HG03066 (cell line): ENCODE data around the gene RNF38.
"Not testable (repeated sequence)": the region's sequence is repeated elsewhere in the genome, so short reads cannot be mapped to it uniquely, and the experiment has no call there.

Experiments used
- ATAC-seq: cut with Tn5 transposase; IDR thresholded peaks from one replicate; pipeline ENCODE4 v1.9.1; 2021; ENCODE audit warnings: low read depth; ENCODE audit not compliant: unreplicated experiment

RNF38 gene

DNA sequence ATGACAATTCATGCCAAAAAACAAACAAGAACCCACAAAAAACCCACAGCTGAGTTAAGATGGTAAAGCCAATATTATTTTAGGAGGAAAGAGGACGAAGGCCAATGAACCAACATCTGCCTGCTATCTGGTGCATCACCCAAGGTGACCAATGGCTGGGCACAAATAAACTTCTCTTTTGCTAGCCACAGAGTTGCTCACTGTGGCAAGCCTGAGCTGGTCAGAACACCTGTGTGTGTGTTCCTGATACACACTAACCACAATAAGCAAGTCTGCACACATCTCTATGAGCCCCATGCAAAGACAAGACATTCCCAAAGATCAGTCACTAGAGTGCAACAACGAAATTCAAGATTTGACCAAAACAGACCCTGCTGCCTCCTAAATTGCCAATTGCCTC is 63.1 kb downstream of the RNF38 start:
- no peak for ATAC-seq

DNA sequence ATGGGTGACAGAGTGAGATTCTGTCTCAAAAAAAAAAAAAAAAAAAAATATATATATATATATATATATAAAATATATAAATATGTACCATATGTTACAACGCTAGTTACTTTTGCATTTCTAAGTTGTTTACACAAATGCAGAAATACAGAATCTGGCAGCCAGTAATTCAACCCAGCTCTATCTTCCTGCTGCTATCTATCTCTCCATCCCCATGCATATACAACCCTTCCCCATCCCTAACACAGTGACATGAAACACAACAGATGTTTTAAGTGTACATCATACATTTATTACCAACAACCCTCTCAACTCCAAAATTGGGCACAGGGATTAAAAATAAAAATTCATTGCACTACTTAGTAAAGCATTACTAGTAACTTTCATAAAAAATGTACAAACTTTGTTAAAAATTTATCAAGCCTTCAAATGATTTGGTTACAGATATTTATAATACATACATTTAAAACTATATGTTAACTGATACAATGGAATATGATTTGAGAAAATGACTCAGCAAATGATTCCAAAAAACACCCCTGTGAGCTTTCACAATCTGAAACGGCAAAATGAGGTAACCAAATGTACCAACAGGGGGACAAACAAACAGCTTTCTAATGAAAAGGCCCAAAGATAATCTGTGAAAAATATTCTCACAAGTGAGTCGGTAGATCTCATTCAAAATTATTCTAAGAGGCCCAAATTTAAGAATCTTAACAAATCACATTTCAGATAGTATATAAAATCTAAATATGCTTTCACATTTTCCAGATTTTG is 63.8 kb downstream of the RNF38 start:
- ATAC-seq, result no peak

DNA sequence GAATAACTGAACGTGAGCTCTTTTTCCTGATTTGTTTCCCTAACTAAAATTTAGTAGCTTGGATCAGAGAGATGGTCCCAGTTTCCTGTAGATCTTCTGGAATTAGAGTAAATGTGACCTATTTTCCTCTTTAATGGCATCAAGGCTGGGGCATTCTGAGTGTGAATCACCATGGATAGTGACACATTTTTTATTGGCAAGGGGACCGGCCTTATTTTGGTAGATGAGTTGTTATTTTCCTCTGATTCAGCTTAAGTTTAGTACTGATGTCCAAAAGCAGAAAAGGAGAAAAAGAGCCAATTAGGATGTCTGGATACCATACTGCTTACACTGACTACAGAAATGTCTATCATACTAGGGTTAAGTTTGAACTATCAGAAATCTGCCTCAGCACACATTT is 68.1 kb downstream of the RNF38 start:
- ATAC-seq, result no peak

DNA sequence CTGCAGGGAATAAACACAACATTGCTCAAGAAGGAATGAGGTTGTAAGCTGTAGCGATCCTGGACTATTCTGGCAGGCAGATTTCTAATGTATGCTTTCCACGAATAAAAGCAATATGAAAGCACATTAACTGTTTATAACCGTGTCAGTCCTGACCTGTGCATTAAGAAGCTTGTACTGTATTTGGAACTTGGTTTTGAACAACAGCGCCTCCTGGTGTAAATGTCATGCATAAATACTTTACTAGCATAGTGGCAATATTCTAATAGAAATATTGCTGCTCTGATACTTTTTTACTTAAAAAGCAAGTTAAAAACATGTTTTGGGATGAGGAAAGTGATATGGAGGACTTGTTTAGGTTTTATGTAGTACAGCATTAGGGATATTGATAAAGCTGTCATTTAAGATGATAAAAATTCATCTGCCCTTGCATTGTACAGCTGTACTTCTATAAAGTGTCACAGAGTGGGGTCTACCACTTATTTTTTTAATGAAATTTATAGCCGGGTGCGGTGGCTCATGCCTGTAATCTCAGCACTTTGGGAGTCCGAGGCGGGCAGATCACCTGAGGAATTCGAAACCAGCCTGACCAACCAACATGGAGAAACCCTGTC is 71.2 kb downstream of the RNF38 start:
- ATAC-seq, result no peak

DNA sequence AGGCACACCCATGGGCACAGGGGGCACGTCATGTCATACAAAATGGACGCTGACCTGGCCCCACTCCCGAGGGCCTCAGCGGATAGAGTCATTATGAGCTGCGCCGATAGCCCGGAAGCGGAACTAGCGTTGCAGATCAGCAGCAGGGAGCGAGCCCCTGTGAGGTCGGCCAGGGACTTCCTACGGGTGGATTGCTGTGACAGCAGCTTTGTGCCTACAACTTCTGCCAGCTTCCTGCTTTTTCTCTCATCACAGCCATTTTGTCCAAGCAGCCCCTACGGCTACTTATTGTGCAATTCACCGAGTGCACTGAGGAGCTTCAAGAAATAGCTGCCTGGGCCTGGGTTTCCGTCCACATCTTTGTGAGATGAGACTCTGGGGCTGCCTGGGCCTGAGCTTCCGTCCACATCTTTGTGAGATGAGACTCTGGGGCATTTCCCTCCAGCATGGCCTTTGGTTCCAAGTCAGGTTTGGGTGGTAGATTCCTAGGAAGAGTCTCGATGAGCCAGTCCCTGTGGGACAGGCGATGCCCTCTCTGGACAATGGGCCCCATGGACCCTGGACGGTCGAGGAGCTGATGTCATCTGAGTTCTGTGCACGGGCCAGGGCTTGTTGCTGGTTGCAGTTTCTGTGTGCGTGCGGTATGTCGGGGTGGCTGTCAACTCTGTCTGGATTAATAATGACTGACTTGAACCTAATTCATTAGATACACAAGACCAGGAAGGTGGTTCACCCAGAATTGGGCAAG is 74.8 kb downstream of the RNF38 start:
- ATAC-seq, result no peak

DNA sequence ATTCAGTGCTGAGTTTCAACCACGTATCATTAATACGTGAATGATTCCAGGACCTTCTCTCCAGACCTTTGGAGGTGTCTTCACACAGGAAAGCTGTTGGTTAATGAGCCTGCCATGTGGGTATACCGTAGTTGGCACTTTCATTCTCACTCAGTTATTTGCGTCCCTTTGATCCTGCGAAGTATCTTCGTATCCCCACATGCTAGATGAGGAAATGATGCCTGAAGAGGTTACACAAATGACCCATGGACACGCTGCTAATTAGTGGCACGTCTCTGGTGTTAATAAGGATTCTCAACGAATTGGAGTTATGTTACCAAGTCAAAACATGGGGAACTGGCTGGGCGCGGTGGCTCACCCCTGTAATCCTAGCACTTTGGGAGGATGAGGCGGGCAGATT is 76.1 kb downstream of the RNF38 start:
- ATAC-seq, result no peak

DNA sequence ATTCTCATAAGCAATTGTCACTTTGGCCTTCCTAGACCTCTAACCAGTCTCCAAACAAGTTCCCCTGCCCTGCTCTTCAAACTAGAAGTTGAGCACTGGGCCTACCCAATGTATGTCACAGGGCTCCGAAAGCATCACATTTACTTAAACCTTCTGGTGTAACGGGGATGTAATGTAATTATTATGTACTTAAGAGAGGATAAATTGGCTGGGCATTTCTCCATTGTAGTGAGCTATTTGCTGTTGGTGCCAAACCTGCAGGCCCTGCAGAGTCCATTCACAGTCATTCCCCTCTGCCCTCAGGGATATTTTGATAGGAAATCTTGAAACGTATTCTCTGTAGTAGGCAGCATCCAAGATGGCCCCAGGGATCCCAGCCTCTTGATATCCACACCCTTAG is 77.6 kb downstream of the RNF38 start:
- ATAC-seq, result no peak

DNA sequence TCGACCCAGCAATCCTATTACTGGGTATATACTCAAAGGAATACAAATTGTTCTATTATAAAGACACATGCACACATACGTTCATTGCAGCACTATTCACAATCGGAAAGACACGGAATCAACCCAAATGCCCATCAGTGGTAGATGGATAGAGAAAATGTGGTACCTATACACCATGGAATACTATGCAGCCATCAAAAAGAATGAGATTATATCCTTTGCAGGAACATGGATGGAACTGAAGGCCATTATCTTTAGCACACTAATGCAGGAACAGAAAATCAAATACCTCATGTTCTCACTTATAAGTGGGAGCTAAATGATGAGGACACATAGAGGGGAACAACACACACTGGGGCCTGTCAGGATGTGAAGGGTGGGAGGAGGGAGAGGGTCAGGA is 78.2 kb downstream of the RNF38 start:
- ATAC-seq, result not testable (repeated sequence)

DNA sequence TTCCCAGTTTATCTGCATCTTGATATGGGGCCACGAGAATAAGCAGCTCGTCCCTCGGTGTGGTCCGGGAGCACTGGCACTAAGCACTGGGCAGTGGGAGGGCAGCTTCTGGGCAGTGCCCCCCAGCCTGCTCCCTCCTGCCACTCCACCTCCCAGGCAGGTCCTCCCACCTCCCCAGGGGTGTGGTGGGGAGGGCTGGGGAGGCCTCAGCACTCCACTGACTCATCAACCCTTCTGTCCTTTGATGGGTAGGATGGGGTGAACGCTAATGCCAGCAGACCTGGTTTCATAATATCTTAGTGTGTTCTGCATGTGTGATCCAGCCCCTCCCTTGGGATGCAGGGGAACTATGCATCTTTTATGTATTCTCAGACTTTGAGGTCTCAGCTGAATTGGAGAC is 79.6 kb downstream of the RNF38 start:
- no peak for ATAC-seq

DNA sequence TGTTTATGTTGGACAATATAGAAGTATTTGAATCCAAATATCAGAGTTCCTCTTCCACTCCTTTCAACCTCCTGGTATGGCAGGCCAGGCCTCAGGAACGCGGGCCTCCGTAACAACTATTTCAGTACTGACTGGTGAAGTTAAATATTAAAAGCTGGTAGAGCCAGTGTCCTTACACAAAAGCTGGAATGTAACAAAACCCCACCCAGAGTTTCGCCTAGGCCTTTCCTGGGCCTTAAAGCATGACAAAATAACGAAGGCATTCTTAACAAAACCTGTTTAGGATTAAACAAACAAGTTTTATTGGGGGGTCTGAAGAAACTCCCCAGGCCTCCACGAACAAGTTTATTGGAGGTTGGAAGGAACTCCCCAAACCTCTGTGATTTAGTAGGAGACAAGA is 80.3 kb downstream of the RNF38 start:
- ATAC-seq, result no peak

DNA sequence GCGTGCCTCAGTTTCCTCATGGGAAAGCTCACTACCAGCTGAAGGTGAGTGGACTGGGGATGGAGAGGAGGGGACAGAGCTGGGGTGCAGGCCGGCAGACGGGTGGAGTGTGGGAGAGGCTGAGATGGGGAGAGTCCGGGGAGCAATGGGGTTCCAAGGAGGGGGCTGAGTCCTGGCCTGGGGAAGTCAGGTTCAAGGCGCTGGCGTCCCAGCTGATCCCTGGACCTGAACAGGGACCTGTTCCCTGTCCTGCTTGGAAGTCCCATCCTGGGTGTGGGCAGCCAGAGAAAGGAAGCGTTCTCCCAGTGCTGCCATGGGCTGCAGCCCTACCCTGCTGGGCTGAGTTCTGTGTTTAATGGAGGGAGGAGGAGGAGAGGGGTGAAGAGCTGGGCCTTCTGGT is 80.9 kb downstream of the RNF38 start:
- no peak for ATAC-seq

DNA sequence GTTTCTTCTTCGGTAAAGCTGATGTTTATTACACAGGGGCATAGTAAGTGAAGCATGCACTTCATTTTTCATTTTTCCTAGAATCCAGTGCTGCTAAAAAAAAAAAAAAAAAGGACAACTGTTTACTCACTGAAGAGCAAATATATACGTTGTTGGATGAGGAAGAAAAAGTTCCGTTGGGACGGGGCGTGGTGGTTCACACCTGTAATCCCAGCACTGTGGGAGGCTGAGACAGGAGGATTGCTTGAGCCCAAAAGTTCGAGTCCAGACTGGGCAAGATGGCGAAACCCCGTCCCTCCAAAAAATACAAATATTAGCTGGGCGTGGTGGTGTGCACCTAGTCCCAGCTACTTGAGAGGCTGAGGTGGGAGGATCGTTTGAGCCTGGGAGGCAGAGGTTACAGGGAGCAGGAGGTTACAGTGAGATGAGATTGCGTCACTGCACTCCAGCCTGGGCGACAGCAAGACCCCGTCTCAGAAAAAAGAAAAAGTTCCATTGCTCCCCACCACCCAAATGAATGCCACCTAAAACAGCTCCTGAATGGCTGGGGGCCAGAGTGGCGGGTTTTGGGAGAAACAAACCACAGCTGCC is 81.8 kb downstream of the RNF38 start:
- ATAC-seq, result no peak

DNA sequence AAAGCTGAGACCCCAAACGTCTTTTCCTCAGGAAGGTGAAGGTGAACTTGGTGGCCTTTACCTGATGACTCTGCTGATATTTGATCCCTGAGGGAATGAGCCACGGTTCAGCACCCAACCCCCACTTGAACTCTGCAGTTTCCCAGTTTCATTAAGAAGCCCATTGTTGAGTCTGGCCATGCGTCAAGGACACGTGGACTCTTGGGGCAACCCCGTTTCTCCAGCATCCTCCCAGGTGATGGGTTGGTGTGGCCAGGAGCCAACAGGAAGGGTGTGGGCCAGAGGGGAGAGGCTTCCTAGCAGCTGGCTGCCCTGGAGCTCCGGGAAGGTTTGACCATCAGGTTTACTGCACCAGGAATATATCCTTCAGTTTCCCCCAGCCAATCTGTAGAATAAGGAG is 82.3 kb downstream of the RNF38 start:
- no peak for ATAC-seq

DNA sequence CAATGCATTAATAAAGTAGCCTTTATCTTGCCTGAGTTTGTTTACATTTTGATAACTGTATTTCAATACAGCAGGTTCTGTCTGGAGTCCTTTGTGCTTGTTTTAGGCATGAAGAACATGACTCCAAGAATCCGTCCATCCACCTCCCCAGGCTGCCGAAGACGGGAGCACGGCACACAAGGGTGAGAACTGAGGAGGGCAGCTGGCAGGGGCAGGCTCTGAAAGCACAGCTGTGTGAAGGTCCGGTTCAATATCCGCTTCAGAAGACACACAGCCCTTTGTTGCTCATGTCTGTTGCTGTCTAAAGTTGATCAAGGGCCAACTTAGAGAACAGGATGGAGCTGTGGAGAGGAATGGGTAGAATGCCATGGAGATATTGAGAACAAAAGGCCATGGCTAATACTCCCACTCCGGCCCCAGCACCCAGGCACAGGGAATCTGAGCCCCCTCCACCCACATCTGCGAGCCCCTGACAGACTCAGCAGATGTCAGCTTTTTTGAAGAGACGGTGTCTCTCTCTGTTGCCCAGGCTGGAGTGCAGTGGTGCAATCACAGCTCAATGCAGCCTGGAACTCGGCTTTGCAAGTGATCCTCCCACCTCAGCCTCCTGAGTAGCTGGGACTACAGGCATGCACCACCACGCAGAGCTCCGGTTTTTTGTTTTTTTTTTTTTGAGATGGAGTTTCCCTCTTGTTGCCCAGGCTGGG is 83.3 kb downstream of the RNF38 start:
- no peak for ATAC-seq

DNA sequence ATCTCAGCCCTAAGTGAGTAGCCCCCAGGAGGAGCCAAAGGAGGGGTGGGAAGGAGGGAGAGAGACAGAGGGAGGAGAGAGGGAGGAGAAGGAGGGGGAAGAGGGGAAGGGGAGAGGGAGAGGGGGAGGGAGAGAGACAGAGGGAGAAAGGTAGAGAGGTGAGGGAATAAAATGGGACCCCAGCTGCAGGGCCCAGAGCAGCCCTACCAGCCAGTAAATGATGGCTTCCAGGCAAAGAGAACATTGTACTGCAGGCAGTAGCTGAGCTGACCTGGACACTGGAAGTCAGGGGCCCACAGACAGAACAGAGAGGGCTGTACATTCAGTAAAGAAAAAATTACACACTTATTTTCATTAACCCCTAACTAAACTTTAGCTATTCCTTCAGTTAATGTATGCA is 84.0 kb downstream of the RNF38 start:
- ATAC-seq, result no peak

DNA sequence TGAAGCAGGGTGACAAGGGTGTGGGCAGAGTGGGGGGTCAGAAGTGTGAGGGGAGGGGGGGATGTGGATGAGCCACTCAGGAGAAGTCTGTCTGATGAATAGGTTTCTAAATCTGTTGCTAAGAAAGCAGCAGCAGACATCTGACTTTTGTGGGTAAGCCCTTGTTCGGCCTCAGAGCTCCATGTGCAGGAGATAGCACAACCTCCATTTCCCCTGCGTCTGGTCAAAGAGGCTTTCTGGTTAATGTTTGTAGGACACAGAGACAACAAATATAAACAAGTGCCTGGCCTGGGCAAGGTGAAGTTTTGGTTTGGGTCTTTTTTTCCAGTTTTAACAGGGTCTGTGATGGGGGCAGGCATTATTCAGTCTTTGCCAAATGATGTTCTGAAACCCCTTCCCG is 84.8 kb downstream of the RNF38 start:
- no peak for ATAC-seq

DNA sequence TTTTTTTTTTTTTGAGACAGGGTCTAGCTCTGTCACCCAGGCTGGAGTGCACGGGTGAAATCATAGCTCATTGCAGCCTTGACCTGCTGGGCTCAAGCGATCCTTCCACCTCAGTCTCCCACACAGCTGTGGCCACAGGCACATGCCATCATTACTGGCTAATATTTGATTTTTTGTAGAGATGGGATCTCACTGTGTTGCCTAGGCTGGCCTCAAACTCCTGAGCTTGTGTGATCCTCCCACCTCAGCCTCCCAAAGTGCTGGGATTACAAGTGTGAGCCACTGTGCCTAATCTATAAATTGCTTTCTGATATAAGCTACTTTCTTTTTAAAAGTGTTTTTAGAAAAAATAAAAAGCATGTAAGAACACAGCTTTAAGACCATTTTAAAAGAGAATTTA is 85.3 kb downstream of the RNF38 start:
- no peak for ATAC-seq

DNA sequence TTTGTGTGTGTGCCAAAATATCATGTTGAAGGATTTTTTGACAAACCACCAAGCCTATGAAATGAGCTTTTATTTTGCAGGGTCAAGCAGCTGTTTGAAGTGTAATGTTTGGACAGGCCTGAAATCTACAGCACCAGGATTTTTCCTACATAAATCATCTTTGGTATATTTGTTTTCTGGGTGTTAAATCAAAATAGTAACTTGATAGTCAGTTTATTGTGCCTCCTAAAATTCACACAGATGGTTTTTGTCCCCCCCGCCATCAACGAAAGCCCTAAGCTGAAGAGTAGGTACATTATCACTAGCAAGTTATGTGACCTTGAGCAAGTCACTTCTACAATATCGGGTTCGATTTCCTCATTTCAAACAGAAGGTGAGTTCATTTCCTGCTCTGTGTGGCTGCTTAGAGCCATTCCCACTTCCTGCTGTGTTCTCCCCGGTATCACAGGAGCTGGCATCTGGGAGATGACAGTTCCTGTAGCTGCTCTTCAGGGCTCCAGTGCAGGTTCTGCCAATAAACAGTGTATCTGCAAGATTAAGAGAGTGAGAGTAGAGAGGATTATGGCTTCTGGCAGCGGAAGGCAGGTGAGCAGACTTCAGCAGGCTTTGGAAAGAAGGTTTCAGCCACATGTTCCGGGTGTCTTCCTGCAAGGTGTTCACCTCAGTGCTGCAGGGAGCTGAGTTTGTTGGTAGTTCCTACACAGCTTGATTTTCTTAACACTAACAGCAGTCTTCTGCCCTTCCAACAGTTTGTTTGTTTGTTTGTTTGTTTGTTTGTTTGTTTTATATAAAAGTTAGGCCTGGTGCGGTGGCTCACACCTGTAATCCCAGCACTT is 93.4 kb downstream of the RNF38 start:
- ATAC-seq, result no peak

DNA sequence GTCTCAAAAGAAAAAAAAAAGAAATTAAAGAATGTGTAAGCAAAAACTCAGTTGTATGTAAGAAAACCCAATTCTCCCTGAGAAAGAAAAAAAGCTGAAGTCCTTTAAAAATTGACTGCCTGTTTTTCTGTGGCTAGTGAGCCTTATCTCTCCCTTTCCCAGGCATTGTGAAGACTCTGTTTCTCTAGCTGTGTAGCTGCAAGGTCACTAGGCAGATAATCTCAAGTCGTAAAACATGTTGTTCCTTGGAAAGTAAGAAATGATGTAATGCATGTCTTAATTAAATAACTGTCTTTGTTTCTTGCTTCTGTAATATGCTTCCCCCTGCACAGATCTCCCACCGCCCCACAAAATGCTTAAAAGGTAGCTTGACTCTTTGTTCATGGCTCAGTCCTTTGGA is 95.7 kb downstream of the RNF38 start:
- ATAC-seq, result not testable (repeated sequence)

DNA sequence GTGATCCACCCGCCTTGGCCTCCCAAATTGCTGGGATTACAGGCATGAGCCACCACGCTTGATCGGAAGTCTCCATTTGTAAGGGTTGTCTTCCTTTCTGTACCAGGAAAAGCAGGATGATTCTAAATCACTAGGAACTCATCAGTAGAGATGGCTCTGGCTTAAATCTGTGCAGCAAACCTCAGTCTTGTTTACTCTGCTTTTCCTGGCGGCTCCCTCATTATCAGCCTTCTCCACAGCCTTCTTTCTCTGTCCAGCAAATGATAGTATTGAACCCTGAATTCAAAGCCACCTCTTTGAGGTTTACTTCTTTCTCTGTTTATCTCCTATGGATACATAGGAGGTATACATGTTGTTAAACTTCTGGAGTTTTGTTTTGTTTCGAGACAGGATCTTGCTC is 98.8 kb downstream of the RNF38 start:
- no peak for ATAC-seq
